ENCODE results near the gene HAUS5. TPM values are rescaled to one million over a fixed set of nuclear protein-coding genes. Genes with fewer than 3 reads are reported as not detected.

HAUS5 gene
- total and polyA plus RNA-seq, 8 donors: 5.6 to 22.5 (median 7.4) TPM

- 71 to 84% methylated on average over 2 of the region's 2 CpGs for WGBS, 2 donors
- no peaks in the 10 kb centered on the region for H3K27me3 ChIP-seq
- intact Hi-C loops (cut with DNase I): no loop called here
- no peaks in the 10 kb centered on the region for H3K36me3 ChIP-seq
- FAIRE-seq (no peak), ATAC-seq (no peak), DNase-seq (no peak)
- H3K27ac ChIP-seq: no peak overlapping the region
- peaks cover 0 to 7% (median 6%) of the 10 kb centered on the region in 3 donors for H3K4me1 ChIP-seq
- TF ChIP-seq CTCF (IDR thresholded peaks at IDR 0.05): no peak
- no peak overlapping the region for H3K4me3 ChIP-seq
- H3K9me3 ChIP-seq: no peaks in the 10 kb centered on the region
These were observed 4.3 kb upstream of the HAUS5 start for GRCh38 chr19:35608251-35608650.

- Histone ChIP-seq H3K27me3 (no peaks in the 10 kb centered on the region), H3K4me3 (no peak overlapping the region), H3K9me3 (no peaks in the 10 kb centered on the region), H3K36me3 (no peaks in the 10 kb centered on the region), H3K27ac (no peak overlapping the region), H3K4me1 (peaks cover 0 to 7% (median 6%) of the 10 kb centered on the region in 3 donors)
- 60 to 74% methylated on average over 6 of the region's 6 CpGs for WGBS, 2 donors
- intact Hi-C loops (cut with DNase I): no loop called here
- DNase-seq (no peak), ATAC-seq (no peak), FAIRE-seq (no peak)
- TF ChIP-seq CTCF (IDR thresholded peaks at IDR 0.05): no peak
These were observed 2.6 kb upstream of the HAUS5 start for GRCh38 chr19:35609851-35610353.

- 21 to 33% methylated on average over 9 of the region's 9 CpGs for WGBS, 2 donors
- TF ChIP-seq CTCF (IDR thresholded peaks at IDR 0.05): no peak
- no peak for ATAC-seq
These were observed 344 bp upstream of the HAUS5 start for GRCh38 chr19:35612224-35612558.

GRCh38 chr19:35613574-35613973 lies 1.0 kb downstream of the HAUS5 start:
- ATAC-seq (no peak), DNase-seq (no peak), FAIRE-seq (no peak)
- no peak overlapping the region for H3K27ac ChIP-seq
- H3K9me3 ChIP-seq: no peaks in the 10 kb centered on the region
- H3K4me1 ChIP-seq: peaks cover 0 to 7% (median 6%) of the 10 kb centered on the region in 3 donors
- WGBS, 2 donors: 63 to 82% methylated on average over 1 of the region's 1 CpG
- H3K4me3 ChIP-seq: no peak overlapping the region
- TF ChIP-seq CTCF (IDR thresholded peaks at IDR 0.05): no peak
- no peaks in the 10 kb centered on the region for H3K27me3 ChIP-seq
- no peaks in the 10 kb centered on the region for H3K36me3 ChIP-seq
- intact Hi-C loops (cut with DNase I): no loop called here

More at GRCh38 chr19:35612224-35612558, 344 bp upstream of the HAUS5 start:
- Histone ChIP-seq H3K9me3 (no peaks in the 10 kb centered on the region), H3K4me3 (peak overlapping the region; percentile 49 to 90 (median 76)), H3K27me3 (no peaks in the 10 kb centered on the region), H3K27ac (no peak overlapping the region), H3K4me1 (peaks cover 0 to 7% (median 6%) of the 10 kb centered on the region in 3 donors), H3K36me3 (no peaks in the 10 kb centered on the region)
- DNase-seq: no peak
- no peak for FAIRE-seq
- intact Hi-C loops (cut with DNase I): no loop called here

GRCh38 chr19:35615036-35615435 lies 2.5 kb downstream of the HAUS5 start:
- ATAC-seq (no peak), FAIRE-seq (no peak), DNase-seq (no peak)
- no peak overlapping the region for H3K4me3 ChIP-seq
- H3K9me3 ChIP-seq: no peaks in the 10 kb centered on the region
- no peaks in the 10 kb centered on the region for H3K27me3 ChIP-seq
- 91 to 95% methylated on average over 17 of the region's 17 CpGs for WGBS, 2 donors
- intact Hi-C loops (cut with DNase I): no loop called here
- H3K4me1 ChIP-seq: peaks cover 0 to 7% (median 6%) of the 10 kb centered on the region in 3 donors
- no peaks in the 10 kb centered on the region for H3K36me3 ChIP-seq
- TF ChIP-seq CTCF (IDR thresholded peaks at IDR 0.05): no peak
- H3K27ac ChIP-seq: no peak overlapping the region
